ENCODE data around the gene PRDX2. TPM values are rescaled to one million over a fixed set of nuclear protein-coding genes. Genes with fewer than 3 reads are reported as not detected.

Gene PRDX2
- total and polyA plus RNA-seq, 10 of the 15 experiments (the other 5 are each of a cell fraction or from before 2014, with no cell fraction given), result 93.0 to 812 (median 344) TPM

- TF ChIP-seq ATF3 (IDR thresholded peaks at IDR 0.05; ENCODE audit: borderline replicate concordance, extremely low read depth, low read depth, low read length) (no peak), NBN (IDR thresholded peaks at IDR 0.05) (no peak), RFX5 (IDR thresholded peaks at IDR 0.05; ENCODE audit: low read depth, low read length) (no peak), ZNF207 (IDR thresholded peaks at IDR 0.05; ENCODE audit: borderline replicate concordance) (peak; percentile 49; the same call in 1 of the 2 replicates), CHD1 (IDR thresholded peaks at IDR 0.05; ENCODE audit: low read depth, low read length) (0 out of 2 replicates have a peak, but pooled peaks have one; percentile 84), HDAC2 (IDR thresholded peaks at IDR 0.05) (no peak), KLF5 (IDR thresholded peaks at IDR 0.05; ENCODE audit: partially characterized antibody) (no peak), TBL1XR1 (IDR thresholded peaks at IDR 0.05; ENCODE audit: low read depth, low read length) (no peak), ZBTB40 (IDR thresholded peaks at IDR 0.05; ENCODE audit: borderline replicate concordance) (peak; percentile 58; the same call in 1 of the 2 replicates), MEF2B (IDR thresholded peaks at IDR 0.05; ENCODE audit: partially characterized antibody, poor library complexity, severe bottlenecking) (no peak), GABPA (IDR thresholded peaks at IDR 0.05; ENCODE audit: low read depth) (no peak)
- TF ChIP-seq, protein P1, sequence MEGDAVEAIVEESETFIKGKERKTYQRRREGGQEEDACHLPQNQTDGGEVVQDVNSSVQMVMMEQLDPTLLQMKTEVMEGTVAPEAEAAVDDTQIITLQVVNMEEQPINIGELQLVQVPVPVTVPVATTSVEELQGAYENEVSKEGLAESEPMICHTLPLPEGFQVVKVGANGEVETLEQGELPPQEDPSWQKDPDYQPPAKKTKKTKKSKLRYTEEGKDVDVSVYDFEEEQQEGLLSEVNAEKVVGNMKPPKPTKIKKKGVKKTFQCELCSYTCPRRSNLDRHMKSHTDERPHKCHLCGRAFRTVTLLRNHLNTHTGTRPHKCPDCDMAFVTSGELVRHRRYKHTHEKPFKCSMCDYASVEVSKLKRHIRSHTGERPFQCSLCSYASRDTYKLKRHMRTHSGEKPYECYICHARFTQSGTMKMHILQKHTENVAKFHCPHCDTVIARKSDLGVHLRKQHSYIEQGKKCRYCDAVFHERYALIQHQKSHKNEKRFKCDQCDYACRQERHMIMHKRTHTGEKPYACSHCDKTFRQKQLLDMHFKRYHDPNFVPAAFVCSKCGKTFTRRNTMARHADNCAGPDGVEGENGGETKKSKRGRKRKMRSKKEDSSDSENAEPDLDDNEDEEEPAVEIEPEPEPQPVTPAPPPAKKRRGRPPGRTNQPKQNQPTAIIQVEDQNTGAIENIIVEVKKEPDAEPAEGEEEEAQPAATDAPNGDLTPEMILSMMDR (IDR thresholded peaks at IDR 0.05 in 2 of 3, conservative IDR thresholded peaks at IDR 0.05 in 1 of 3; ENCODE audit: control insufficient read depth in 2 of 3, extremely low read depth in 1 of 3, insufficient read depth in 1 of 3, low read depth in 3 of 3, low read length in 3 of 3), result no peak
- TF ChIP-seq, protein P2, sequence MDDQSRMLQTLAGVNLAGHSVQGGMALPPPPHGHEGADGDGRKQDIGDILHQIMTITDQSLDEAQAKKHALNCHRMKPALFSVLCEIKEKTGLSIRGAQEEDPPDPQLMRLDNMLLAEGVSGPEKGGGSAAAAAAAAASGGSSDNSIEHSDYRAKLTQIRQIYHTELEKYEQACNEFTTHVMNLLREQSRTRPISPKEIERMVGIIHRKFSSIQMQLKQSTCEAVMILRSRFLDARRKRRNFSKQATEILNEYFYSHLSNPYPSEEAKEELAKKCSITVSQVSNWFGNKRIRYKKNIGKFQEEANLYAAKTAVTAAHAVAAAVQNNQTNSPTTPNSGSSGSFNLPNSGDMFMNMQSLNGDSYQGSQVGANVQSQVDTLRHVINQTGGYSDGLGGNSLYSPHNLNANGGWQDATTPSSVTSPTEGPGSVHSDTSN (IDR thresholded peaks at IDR 0.05; ENCODE audit: insufficient replicate concordance, low read depth, low read length), result peak; percentile 54
- TF ChIP-seq, protein P3, sequence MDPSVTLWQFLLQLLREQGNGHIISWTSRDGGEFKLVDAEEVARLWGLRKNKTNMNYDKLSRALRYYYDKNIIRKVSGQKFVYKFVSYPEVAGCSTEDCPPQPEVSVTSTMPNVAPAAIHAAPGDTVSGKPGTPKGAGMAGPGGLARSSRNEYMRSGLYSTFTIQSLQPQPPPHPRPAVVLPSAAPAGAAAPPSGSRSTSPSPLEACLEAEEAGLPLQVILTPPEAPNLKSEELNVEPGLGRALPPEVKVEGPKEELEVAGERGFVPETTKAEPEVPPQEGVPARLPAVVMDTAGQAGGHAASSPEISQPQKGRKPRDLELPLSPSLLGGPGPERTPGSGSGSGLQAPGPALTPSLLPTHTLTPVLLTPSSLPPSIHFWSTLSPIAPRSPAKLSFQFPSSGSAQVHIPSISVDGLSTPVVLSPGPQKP (IDR thresholded peaks at IDR 0.05; ENCODE audit: low read depth, low read length), result peak; percentile 61
- TF ChIP-seq, protein P4, sequence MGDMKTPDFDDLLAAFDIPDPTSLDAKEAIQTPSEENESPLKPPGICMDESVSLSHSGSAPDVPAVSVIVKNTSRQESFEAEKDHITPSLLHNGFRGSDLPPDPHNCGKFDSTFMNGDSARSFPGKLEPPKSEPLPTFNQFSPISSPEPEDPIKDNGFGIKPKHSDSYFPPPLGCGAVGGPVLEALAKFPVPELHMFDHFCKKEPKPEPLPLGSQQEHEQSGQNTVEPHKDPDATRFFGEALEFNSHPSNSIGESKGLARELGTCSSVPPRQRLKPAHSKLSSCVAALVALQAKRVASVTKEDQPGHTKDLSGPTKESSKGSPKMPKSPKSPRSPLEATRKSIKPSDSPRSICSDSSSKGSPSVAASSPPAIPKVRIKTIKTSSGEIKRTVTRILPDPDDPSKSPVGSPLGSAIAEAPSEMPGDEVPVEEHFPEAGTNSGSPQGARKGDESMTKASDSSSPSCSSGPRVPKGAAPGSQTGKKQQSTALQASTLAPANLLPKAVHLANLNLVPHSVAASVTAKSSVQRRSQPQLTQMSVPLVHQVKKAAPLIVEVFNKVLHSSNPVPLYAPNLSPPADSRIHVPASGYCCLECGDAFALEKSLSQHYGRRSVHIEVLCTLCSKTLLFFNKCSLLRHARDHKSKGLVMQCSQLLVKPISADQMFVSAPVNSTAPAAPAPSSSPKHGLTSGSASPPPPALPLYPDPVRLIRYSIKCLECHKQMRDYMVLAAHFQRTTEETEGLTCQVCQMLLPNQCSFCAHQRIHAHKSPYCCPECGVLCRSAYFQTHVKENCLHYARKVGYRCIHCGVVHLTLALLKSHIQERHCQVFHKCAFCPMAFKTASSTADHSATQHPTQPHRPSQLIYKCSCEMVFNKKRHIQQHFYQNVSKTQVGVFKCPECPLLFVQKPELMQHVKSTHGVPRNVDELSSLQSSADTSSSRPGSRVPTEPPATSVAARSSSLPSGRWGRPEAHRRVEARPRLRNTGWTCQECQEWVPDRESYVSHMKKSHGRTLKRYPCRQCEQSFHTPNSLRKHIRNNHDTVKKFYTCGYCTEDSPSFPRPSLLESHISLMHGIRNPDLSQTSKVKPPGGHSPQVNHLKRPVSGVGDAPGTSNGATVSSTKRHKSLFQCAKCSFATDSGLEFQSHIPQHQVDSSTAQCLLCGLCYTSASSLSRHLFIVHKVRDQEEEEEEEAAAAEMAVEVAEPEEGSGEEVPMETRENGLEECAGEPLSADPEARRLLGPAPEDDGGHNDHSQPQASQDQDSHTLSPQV (IDR thresholded peaks at IDR 0.05), result no peak
Measured at GRCh38 chr19:12792051-12792852, 9.3 kb downstream of the PRDX2 start (continued).

Data from GM12878 (cell line).